Gastroesophageal sphincter (tissue), 3 donors: ENCODE results near the gene IRF2.

Source experiments
- POLR2A ChIP-seq, 2 donors: fragments of 450-650 bp; IDR thresholded peaks; one replicate each; pipeline ENCODE4 v1.6.1; 2017; ENCODE audit warnings: antibody characterized with exemption in 2 of 2, mild to moderate bottlenecking in 2 of 2, moderate library complexity in 1 of 2
- POLR2AphosphoS5 ChIP-seq: sonication (generic); formaldehyde crosslinking; IDR thresholded peaks from one replicate; pipeline ENCODE4 v1.6.1; 2017; ENCODE audit warnings: antibody characterized with exemption
- TF ChIP-seq, protein P1 (sequence below), 4 experiments: fragments of 200-600 bp in 2 of 4; fragments of 450-650 bp in 2 of 4; sonication (generic) in 1 of 4; IDR thresholded peaks; one replicate each; pipeline ENCODE4 v1.5.1; 2017 to 2019; ENCODE audit warnings: antibody characterized with exemption in 4 of 4, mild to moderate bottlenecking in 2 of 4, moderate library complexity in 2 of 4

DNA sequence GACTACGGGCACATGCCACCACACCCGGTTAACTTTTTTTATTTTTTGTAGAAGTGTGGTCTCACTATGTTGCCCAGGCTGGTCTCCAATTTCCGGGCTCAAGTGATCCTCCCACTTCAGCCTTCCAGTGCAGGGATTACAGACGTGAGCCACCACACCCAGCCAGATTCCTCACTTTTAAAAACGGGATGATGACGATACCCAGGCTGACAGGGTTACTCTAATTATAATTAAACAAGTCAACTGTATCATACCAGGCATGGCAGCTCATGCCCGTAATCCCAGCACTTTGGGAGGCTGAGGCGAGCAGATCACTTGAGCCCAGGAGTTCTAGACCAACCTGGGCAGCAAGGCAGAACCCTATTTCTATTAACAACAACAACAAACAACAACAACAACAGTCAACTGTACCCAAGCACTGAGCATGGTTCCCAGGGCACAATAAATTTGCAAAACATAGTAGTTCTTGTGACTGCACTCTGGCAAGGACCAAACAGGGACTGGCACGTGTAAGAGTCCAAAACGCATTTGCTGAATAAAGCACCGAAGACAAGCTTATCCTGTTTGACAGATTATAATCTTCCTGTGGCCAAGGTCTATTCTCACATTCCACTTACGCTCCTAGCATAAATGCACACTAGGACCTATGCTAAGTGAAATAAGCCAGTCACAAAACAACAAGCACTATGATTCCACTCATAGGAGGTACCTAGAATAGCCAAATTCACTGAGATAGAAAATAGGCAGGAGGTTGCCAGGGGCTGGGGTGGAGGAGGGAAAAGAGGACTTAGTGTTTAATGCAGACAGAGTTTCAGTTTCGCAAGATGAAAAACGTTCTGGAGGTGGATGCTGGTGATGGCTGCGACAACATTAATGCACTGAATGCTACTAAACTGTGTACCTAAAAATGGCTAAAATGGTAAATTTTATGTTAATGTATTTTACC, 77.5 kb downstream of the IRF2 start:
- no peak for TF ChIP-seq POLR2AphosphoS5
- TF ChIP-seq, protein P1, sequence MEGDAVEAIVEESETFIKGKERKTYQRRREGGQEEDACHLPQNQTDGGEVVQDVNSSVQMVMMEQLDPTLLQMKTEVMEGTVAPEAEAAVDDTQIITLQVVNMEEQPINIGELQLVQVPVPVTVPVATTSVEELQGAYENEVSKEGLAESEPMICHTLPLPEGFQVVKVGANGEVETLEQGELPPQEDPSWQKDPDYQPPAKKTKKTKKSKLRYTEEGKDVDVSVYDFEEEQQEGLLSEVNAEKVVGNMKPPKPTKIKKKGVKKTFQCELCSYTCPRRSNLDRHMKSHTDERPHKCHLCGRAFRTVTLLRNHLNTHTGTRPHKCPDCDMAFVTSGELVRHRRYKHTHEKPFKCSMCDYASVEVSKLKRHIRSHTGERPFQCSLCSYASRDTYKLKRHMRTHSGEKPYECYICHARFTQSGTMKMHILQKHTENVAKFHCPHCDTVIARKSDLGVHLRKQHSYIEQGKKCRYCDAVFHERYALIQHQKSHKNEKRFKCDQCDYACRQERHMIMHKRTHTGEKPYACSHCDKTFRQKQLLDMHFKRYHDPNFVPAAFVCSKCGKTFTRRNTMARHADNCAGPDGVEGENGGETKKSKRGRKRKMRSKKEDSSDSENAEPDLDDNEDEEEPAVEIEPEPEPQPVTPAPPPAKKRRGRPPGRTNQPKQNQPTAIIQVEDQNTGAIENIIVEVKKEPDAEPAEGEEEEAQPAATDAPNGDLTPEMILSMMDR (IDR thresholded peaks at IDR 0.05), result no peak
- TF ChIP-seq POLR2A (IDR thresholded peaks at IDR 0.05), result no peak
